GM12878 (cell line): ENCODE results near the gene RMDN3. TPM values are rescaled to one million over a fixed set of nuclear protein-coding genes. Genes with fewer than 3 reads are reported as not detected.

Experiments
- ATAC-seq: fragments of 200-7000 bp; cut with Tn5 transposase; 3 replicates; pipeline ENCODE4 v1.9.1; 2020; ENCODE audit warnings: mild to moderate bottlenecking, moderate library complexity
- BruUV-seq: library from RNA; stranded (reverse); fragments of 400-500 nt; replicated peaks from 2 replicates; lab custom pipeline; 2021; lab: Mats Ljungman, UMichigan
- CTCF ChIA-PET: fragments of 300-600 bp; sonication (Branson Sonifier 250); formaldehyde crosslinking; extraction: SDS; loops from one replicate; lab custom pipeline; 2021; ENCODE audit warnings: inconsistent platforms; lab: Yijun Ruan, JAX
- POLR2A ChIA-PET: fragments of 350-600 bp; formaldehyde crosslinking; extraction: SDS; loops from one replicate; lab custom pipeline; 2021; ENCODE audit warnings: inconsistent platforms; lab: Charles Lee
- RAD21 ChIA-PET: fragments of 300-600 bp; sonication (Branson Sonifier 250); formaldehyde crosslinking; loops from one replicate; lab custom pipeline; 2023; ENCODE audit warnings: antibody characterized with exemption; ENCODE audit not compliant: unreplicated experiment; lab: Charles Lee
- SMC1A ChIA-PET: fragments of 300-600 bp; sonication (Branson Sonifier 250); formaldehyde crosslinking; loops from one replicate; lab custom pipeline; 2023; ENCODE audit not compliant: unreplicated experiment, uncharacterized antibody; lab: Charles Lee
- DNase-seq: peaks from one replicate; pipeline ENCODE4 v3.0.0-alpha.2; 2011; ENCODE audit warnings: low read depth, low spot score
- FAIRE-seq: peaks from 3 replicates; lab custom pipeline; 2011; peaks lifted over from hg19 to GRCh38; lab: Jason Lieb, UNC
- H2AFZ ChIP-seq: 2 replicates; pipeline ENCODE4 v1.6.0; 2011; ENCODE audit warnings: low read depth, low read length, control low read depth; ENCODE audit not compliant: control insufficient read depth
- H3K27ac ChIP-seq: 2 replicates; pipeline ENCODE4 v1.5.1; 2011; ENCODE audit warnings: control low read depth; ENCODE audit not compliant: control insufficient read depth, insufficient read depth
- H3K27me3 ChIP-seq, 2 experiments: replicated peaks in 1 of 2; 2 replicates each; pipeline versions ENCODE4 v1.6.0 to v1.6.1; 2011; ENCODE audit warnings: low read length in 1 of 2; ENCODE audit not compliant: control insufficient read depth in 2 of 2, insufficient read depth in 2 of 2
- H3K36me3 ChIP-seq, 2 experiments: 2 replicates each; pipeline ENCODE4 v1.5.1; 2011; ENCODE audit warnings: low read length in 1 of 2; ENCODE audit not compliant: control insufficient read depth in 2 of 2, insufficient read depth in 2 of 2
- H3K4me1 ChIP-seq: 2 replicates; pipeline ENCODE4 v1.6.1; 2011; ENCODE audit warnings: mild to moderate bottlenecking, low read length, moderate library complexity, mixed read lengths; ENCODE audit not compliant: control insufficient read depth, insufficient read depth
- H3K4me2 ChIP-seq: 2 replicates; pipeline ENCODE4 v1.6.0; 2011; ENCODE audit warnings: control low read depth; ENCODE audit not compliant: control insufficient read depth, insufficient read depth
- H3K4me3 ChIP-seq: fragments of 200-600 bp; sonication (generic); 2 replicates; pipeline ENCODE4 v1.5.1; 2016
- H3K79me2 ChIP-seq: 2 replicates; pipeline ENCODE4 v1.6.0; 2011; ENCODE audit warnings: low read length; ENCODE audit not compliant: control insufficient read depth, insufficient read depth
- H3K9ac ChIP-seq: 2 replicates; pipeline ENCODE4 v1.8.0; 2011; ENCODE audit warnings: low read length, control low read depth, mixed read lengths; ENCODE audit not compliant: control insufficient read depth, insufficient read depth
- H3K9me3 ChIP-seq: replicated peaks from 3 replicates; pipeline ENCODE4 v1.5.1; 2011; ENCODE audit warnings: mild to moderate bottlenecking, low read length; ENCODE audit not compliant: control insufficient read depth, insufficient read depth
- H4K20me1 ChIP-seq: 2 replicates; pipeline ENCODE4 v1.6.0; 2011; ENCODE audit not compliant: control insufficient read depth, insufficient read depth
- BCL3 ChIP-seq: IDR thresholded peaks from 2 replicates; pipeline ENCODE4 v1.6.1; 2011; ENCODE audit warnings: borderline replicate concordance, low read depth, mild to moderate bottlenecking, moderate library complexity, low read length; ENCODE audit not compliant: insufficient read depth, poor library complexity, severe bottlenecking
- CBFB ChIP-seq: IDR thresholded peaks from 2 replicates; pipeline ENCODE4 v1.6.1; 2016; ENCODE audit warnings: antibody characterized with exemption, low read depth
- CREB1 ChIP-seq: IDR thresholded peaks from 2 replicates; pipeline ENCODE4 v1.6.1; 2012; ENCODE audit warnings: low read depth, mild to moderate bottlenecking, inconsistent platforms
- GABPA ChIP-seq: IDR thresholded peaks from 2 replicates; pipeline ENCODE4 v1.6.1; 2014; ENCODE audit warnings: antibody characterized with exemption, low read depth, mild to moderate bottlenecking, inconsistent platforms
- MYC ChIP-seq: IDR thresholded peaks from 2 replicates; pipeline ENCODE4 v1.6.1; 2011; ENCODE audit warnings: mild to moderate bottlenecking, low read length, moderate library complexity, inconsistent platforms; ENCODE audit not compliant: insufficient read depth, insufficient replicate concordance, insufficient read length, severe bottlenecking
- NFYB ChIP-seq: IDR thresholded peaks from 2 replicates; pipeline ENCODE4 v1.6.1; 2011; ENCODE audit warnings: low read depth, mild to moderate bottlenecking, low read length, improper control_type of control experiment, moderate library complexity; ENCODE audit not compliant: insufficient read depth
- RFX5 ChIP-seq: IDR thresholded peaks from 2 replicates; pipeline ENCODE4 v1.6.1; 2011; ENCODE audit warnings: low read depth, low read length, improper control_type of control experiment
- SUPT20H ChIP-seq: IDR thresholded peaks from 2 replicates; pipeline ENCODE4 v1.6.1; 2011; ENCODE audit warnings: low read depth, mild to moderate bottlenecking, low read length, moderate library complexity, borderline replicate concordance; ENCODE audit not compliant: control insufficient read depth
- TCF7 ChIP-seq: IDR thresholded peaks from 2 replicates; pipeline ENCODE4 v1.6.1; 2014; ENCODE audit warnings: antibody characterized with exemption, borderline replicate concordance
- ZNF274 ChIP-seq: IDR thresholded peaks from one replicate; pipeline ENCODE4 v1.8.0; 2011; ENCODE audit not compliant: insufficient read length, insufficient read depth
- ZNF592 ChIP-seq: fragments of 450-650 bp; IDR thresholded peaks from 2 replicates; pipeline ENCODE4 v1.6.1; 2017; ENCODE audit warnings: mild to moderate bottlenecking, moderate library complexity
- WGBS: methylation state at CpG from one replicate; pipeline ENCODE4 v1.1.6; 2016; ENCODE audit warnings: low lambda C conversion rate; ENCODE audit not compliant: insufficient replicate concordance, insufficient coverage; ENCODE audit errors: missing lambda C conversion rate; 5-methylcytosine and 5-hydroxymethylcytosine counted together
- in situ Hi-C: fragments of 300-500 bp; cut with MboI; formaldehyde crosslinking; loops from 9 replicates; pipeline ENCODE4 v1.14.3; 2018; ENCODE audit warnings: mixed read lengths
- intact Hi-C: fragments of 100-400 bp; cut with micrococcal nuclease; formaldehyde crosslinking; loops from one replicate; pipeline ENCODE4 v1.14.2; 2022; ENCODE audit not compliant: unreplicated experiment
- polyA plus RNA-seq, 11 experiments: library from polyadenylated mRNA; depleted of rRNA in 4 of 11; unstranded in 6 of 11; stranded (reverse) in 5 of 11; fragments of >200 nt; fragmentation: Nextera tagmentation in 4 of 11; fragmentation: Illumina TruSeq in 1 of 11; extraction: Ambion mirVana in 4 of 11; extraction: Trizol in 1 of 11; gene quantifications; 1 replicate in 1 of 11; 2 replicates in 10 of 11; pipeline versions ENCODE4 v1.2.1 to v1.2.3, GENCODE V29; 2011 to 2016; ENCODE audit warnings: inconsistent platforms in 2 of 11, missing spikeins in 2 of 11, low read depth in 1 of 11
- total RNA-seq, 4 experiments: library from RNA; depleted of rRNA in 3 of 4; stranded (reverse); fragments of >200 nt in 3 of 4; fragmentation: Illumina TruSeq in 1 of 4; extraction: Trizol in 1 of 4; gene quantifications; 2 replicates each; pipeline versions ENCODE4 v1.2.1 to v1.2.3, GENCODE V29; 2013 to 2021

RMDN3 gene
- total and polyA plus RNA-seq, 10 of the 15 experiments (the other 5 are each of a cell fraction or from before 2014, with no cell fraction given): 5.7 to 44.4 (median 20.3) TPM

- H3K4me3 ChIP-seq: no peak overlapping the region
- no peaks in the 10 kb centered on the region for H3K4me1 ChIP-seq
- DNase-seq (no peak), FAIRE-seq (no peak), ATAC-seq (no peak)
- intact Hi-C loops: no loop called here
- 95% methylated on average over 5 of the region's 5 CpGs for WGBS
- no TSS peak for BruUV-seq
- H3K27ac ChIP-seq: no peak overlapping the region
- in situ Hi-C loops: no loop called here
- RAD21 ChIA-PET: interaction anchor here (0.7 to 1.8 kb wide), 2 partner anchors 10 to 62 kb away, joined by 3 to 4 read pairs; no protein-coding TSS in a partner anchor
- no peak overlapping the region for H2AFZ ChIP-seq
- no peak for TF ChIP-seq GABPA
- POLR2A ChIA-PET: interaction anchor here (0.7 kb wide), 1 partner anchor 352 kb away, joined by 4 read pairs; no protein-coding TSS in a partner anchor
- CTCF ChIA-PET: interaction anchor here (0.6 to 0.7 kb wide), 3 partner anchors 102 to 207 kb away, joined by 4 to 6 read pairs (median 4); no protein-coding TSS in a partner anchor
- H3K36me3 ChIP-seq: no peaks in the 10 kb centered on the region
- H3K79me2 ChIP-seq: no peaks in the 10 kb centered on the region; the same call in 1 of the 2 replicates
- SMC1A ChIA-PET: interaction anchor here (0.7 to 1.3 kb wide), 2 partner anchors 9 to 101 kb away, joined by 4 to 5 read pairs; partner anchors contain the start of gene RAD51
- no peaks in the 10 kb centered on the region for H4K20me1 ChIP-seq
- H3K9me3 ChIP-seq: no peaks in the 10 kb centered on the region
- no peak overlapping the region for H3K4me2 ChIP-seq
- no peaks in the 10 kb centered on the region for H3K27me3 ChIP-seq
- no peak overlapping the region for H3K9ac ChIP-seq
These were observed 41.5 kb upstream of the RMDN3 start for GRCh38 chr15:40796512-40796911.

GRCh38 chr15:40796041-40796440 lies 41.0 kb upstream of the RMDN3 start:
- intact Hi-C loops: no loop called here
- CTCF ChIA-PET: no interaction called here
- no peaks in the 10 kb centered on the region for H3K9me3 ChIP-seq
- H2AFZ ChIP-seq: no peak overlapping the region
- H3K36me3 ChIP-seq: no peaks in the 10 kb centered on the region
- no peaks in the 10 kb centered on the region for H3K4me1 ChIP-seq
- H4K20me1 ChIP-seq: no peaks in the 10 kb centered on the region
- SMC1A ChIA-PET: interaction anchor here (1.3 kb wide), 1 partner anchor 8 kb away, joined by 4 read pairs; no protein-coding TSS in a partner anchor
- RAD21 ChIA-PET: interaction anchor here (0.7 to 1.8 kb wide), 2 partner anchors 10 to 62 kb away, joined by 3 to 4 read pairs; no protein-coding TSS in a partner anchor
- DNase-seq: no peak
- H3K4me2 ChIP-seq: no peak overlapping the region
- ATAC-seq: no peak
- H3K4me3 ChIP-seq: no peak overlapping the region
- no peak overlapping the region for H3K9ac ChIP-seq
- 100% methylated on average over 2 of the region's 2 CpGs for WGBS
- H3K27me3 ChIP-seq: no peaks in the 10 kb centered on the region
- no peak for FAIRE-seq
- H3K27ac ChIP-seq: no peak overlapping the region
- no TSS peak for BruUV-seq
- in situ Hi-C loops: no loop called here
- H3K79me2 ChIP-seq: no peaks in the 10 kb centered on the region; the same call in 1 of the 2 replicates
- POLR2A ChIA-PET: no interaction called here
- TF ChIP-seq SUPT20H (no peak), BCL3 (no peak), CREB1 (no peak), ZNF274 (no peak), MYC (no peak), RFX5 (no peak), NFYB (no peak), ZNF592 (no peak), TCF7 (no peak), CBFB (no peak)
